Stimulated activated CD4-positive, alpha-beta T cell treated with anti-CD3 and anti-CD28 coated beads, Interleukin-1b, Interleukin-23, amount 100 ng/mL, for 4 hours (primary cell): ENCODE measurements around the gene ZNF276.
"Not testable (repeated sequence)": the region's sequence is repeated elsewhere in the genome, so short reads cannot be mapped to it uniquely, and the experiment has no call there.

Experiments used
- DNase-seq, 2 donors: peaks; one replicate each; pipeline ENCODE4 v3.0.0-alpha.2; 2020; ENCODE audit warnings: low read depth in 2 of 2

The ZNF276 gene

DNA sequence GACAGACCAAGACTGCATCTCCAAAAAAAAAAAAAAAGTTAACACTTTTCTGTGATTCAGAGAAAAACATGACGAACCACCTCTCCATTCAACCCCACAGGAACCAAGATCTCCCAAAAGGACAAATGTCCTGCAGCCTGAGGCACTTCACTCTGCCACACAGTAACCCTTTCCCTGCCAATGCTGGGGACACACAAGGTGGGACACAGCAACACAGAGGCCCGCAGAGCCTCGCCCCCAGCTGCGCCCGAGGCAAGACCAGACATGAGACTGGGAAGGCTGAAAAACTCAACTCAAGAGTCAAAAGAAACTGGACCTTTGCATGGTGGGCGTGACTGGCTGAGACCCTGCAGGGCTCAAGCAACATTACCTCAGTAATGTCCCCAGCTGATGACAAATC lies 61.2 kb downstream of the ZNF276 start:
- DNase-seq, result no peak

DNA sequence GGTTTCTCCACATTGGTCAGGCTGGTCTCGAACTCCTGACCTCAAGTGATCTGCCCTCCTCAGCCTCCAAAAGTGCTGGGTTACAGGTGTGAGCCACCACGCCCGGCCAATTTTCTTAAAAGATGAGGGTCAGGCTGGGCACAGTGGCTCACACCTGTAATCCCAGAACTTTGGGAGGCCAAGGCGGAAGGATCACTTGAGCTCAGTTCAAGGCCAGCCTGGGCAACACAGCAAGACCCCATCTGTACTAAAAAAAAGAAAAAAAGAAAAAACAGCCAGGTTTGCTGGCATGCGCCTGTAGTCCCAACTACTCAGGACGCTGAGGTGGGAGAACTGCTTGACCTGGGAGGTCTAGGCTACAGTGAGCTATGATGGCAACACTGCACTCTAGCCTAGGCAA lies 62.6 kb downstream of the ZNF276 start:
- DNase-seq, result not testable (repeated sequence)

DNA sequence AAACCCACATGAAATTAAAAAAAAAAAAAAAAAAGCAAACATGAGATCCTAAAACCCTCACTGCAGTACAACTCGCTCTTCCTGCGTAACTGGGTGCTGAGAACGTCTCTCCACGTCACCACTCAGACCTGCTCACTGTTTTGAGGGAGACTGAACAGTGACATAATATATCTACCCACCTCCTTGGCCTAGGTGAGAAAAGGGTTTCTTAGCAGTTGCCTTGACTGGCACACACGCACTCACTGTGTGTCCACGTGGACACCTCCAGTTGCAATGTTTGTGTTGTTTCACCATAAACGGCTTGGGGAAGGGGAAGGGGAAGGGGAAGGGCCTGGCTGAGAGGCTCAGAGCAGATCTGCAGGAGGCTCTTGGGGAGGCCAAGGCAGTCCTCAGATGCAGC lies 63.1 kb downstream of the ZNF276 start:
- no peak for DNase-seq

GRCh38 chr16:89785523-89786155 lies 64.3 kb downstream of the ZNF276 start:
- DNase-seq, result no peak

DNA sequence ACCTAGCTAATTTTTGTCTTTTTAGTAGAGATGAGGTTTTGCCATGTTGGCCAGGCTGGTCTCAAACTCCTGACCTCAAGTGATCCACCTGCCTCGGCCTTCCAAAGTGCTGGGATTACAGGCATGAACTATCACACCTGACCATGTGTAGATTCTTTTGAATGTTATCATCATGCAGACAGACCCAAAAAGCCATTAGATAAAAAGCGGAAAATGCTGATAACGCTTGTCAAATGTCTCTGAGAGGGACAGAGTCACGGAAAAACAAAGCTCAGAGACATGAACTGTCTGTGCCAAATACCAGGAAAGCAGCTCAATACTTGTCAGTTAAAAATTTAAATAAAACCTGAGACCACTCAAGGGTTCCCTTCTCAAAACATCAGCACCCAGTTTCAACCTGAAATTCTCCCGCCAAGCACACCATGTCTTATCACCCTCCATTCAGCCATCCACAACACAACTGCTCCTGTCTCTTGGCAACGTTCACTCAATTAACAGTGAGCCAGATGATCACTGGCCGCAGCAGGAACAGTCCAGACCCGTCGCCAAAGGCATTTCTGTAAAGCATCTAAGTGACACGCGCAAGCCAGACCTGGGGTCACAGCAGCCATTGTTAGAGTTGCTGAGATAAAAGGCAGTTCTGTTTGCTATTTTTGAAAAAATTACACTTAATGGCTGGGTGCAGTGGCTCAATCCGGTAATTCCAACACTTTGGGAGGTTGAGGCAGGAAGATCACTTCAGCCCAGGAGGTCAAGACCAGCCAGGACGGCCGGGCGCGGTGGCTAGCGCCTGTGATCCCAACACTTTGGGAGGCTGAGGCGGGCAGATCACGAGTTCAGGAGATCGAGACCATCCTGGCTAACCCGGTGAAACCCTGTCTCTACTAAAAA lies 65.4 kb downstream of the ZNF276 start:
- no peak for DNase-seq

DNA sequence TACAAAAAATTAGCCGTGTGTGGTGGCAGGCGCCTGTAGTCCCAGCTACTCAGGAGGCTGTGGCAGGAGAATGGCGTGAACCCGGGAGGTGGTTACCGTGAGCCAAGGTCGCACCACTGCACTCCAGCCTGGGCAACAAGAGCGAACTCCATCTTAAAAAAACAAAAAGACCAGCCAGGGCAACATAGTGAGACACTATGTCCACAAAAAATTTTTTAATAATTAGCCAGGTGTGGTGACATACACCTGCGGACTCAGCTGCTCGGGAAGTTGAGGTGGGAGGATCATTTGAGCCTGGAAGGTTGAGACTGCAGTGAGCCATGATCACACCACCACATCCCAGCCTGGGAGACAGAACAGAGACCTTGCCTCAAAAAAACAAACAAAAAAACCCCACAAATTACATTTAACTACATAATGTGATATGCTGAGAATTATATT lies 66.0 kb downstream of the ZNF276 start:
- no peak for DNase-seq
